GM12864 (cell line): Measurements from ENCODE around the gene NAP1L4.

ENCODE experiments used
- DNase-seq: peaks from one replicate; pipeline ENCODE4 v3.0.0-alpha.2; 2011; ENCODE audit warnings: low read depth
- H3K4me3 ChIP-seq: 2 replicates; pipeline ENCODE4 v1.5.1; 2011; ENCODE audit warnings: mild to moderate bottlenecking, low read depth, low read length, control low read depth
- CTCF ChIP-seq: IDR thresholded peaks from 2 replicates; pipeline ENCODE4 v1.5.1; 2011; ENCODE audit warnings: low read depth, mild to moderate bottlenecking, moderate library complexity, low read length, control low read depth, inconsistent platforms; ENCODE audit errors: missing control alignments

NAP1L4 gene

DNA sequence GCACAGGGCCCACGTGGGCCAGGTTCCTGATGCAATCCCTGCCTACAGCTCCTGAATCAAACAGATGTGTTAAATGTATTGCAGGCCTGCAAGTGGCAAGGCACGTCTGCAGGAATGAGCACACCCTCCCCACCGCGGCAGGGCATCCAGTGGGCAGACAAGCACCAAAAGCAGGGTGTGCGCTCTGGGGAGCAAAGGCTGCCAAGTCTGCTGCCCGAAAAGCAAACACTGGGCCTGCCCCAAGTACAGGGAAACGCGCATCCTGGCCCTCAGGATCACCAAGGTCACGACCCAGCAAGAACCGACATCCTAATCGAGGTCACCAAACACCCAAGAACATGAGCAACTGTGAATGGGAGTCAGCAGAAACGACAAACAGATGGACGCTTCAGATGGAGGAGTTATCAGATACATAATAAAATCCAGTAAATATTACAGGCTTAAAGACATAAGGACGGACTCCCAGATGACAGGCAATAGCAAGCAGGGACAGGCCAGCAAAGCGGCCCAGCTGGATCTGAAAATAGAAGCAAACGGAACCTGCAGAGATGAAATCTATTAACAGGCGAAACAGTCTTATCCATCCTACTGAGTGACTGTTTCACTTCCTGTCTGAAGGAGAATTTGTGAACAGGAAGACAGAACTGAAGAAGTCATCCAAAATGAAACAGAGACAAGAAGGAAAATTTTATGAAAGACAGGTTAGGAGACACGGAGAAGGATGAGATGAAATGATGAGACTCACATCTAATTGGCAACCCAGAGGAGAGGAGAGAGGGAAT lies 38.4 kb upstream of the NAP1L4 start:
- DNase-seq, result no peak
- H3K4me3 ChIP-seq, result no peak overlapping the region
- no peak for TF ChIP-seq CTCF

- DNase-seq, result no peak
- H3K4me3 ChIP-seq, result no peak overlapping the region
- TF ChIP-seq CTCF, result no peak
These were observed 36.7 kb upstream of the NAP1L4 start for GRCh38 chr11:3028813-3029212.

- TF ChIP-seq CTCF, result no peak
- no peak for DNase-seq
These were observed 34.7 kb upstream of the NAP1L4 start for GRCh38 chr11:3026803-3027202.

GRCh38 chr11:3022982-3023381 lies 30.9 kb upstream of the NAP1L4 start:
- no peak overlapping the region for H3K4me3 ChIP-seq
- no peak for DNase-seq
- no peak for TF ChIP-seq CTCF

More at GRCh38 chr11:3026803-3027202, 34.7 kb upstream of the NAP1L4 start:
- H3K4me3 ChIP-seq, result no peak overlapping the region

DNA sequence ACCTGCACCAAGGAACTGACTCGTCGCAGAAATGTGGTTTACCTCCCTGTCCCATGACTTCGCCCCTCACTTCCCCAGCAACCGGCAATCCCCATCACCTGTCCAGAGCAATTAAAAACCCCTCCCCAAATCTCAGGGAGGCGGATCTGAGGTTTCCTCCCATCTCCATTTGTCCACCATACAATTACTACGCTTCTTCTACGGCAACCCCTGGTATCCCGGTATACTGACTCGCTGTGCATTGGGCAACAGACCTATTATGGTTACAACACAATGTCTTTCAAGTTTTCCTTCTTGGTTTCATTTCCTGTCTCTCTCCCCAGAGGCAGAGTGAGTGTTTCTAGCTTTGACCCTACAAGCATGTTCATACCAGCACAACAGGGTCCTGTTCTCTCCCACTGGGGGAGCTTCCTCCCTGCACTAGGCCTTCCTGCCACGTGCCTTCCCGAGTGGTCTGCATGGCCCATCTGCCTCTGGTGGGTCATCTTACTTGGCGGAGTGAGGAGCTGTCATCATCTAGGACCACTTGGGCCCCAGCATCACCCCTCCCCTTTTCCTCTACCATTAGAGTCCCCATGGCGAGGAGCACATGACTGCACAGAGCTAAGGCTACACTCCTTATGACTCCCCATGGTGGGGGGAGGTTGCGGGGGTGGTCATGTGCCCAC lies 30.3 kb upstream of the NAP1L4 start:
- DNase-seq, result no peak
- TF ChIP-seq CTCF, result no peak
- no peak overlapping the region for H3K4me3 ChIP-seq

- no peak for DNase-seq
- TF ChIP-seq CTCF, result peak; percentile 69
- no peak overlapping the region for H3K4me3 ChIP-seq
These were observed 29.0 kb upstream of the NAP1L4 start for GRCh38 chr11:3021125-3021524.
